ENCODE results near the gene SLC25A34.

Gene SLC25A34

DNA sequence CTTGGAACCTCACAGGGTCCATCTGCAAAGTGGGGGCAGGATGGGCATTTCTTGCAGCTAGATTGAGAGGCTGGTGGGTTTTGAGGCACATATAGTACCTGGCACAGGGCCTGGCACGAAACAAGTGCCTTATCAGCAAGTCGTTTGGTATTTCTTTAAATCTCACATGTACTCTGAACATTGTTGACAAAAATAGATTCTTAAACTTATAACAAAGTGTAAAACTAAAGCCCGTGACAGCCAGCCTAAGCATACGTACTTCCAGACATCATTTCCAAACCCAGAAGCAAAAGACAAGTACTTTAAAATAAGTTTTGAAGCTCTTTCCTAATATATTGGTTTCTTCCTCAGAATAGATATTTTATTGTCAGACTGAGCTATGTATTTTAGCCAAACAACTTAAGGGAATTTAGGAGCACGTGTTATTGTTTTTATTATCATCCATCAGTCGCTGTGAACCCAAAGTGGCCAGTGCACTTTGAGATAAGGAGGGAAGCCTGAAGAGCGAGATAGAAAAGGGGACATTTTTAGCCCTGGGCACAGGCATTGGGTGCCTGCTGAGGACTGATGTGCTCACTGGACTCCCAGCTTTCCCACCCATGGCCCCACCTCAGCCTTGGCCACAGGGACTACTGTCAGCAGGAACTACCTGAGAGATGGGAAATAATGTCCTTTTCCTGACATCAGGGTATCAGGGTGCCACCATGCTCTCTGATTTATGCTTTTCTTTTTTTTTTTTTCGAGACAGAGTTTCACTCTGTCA lies 25.5 kb downstream of the SLC25A34 start:
- no peak for TF ChIP-seq MYC (IDR thresholded peaks at IDR 0.05; ENCODE audit: low read depth, low read length)
- TF ChIP-seq POLR2A (IDR thresholded peaks at IDR 0.05; ENCODE audit: extremely low read depth, insufficient read length) = no peak
- TF ChIP-seq MAX (IDR thresholded peaks at IDR 0.05; ENCODE audit: low read depth, low read length) = no peak
- no peak for TF ChIP-seq CTCF (IDR thresholded peaks at IDR 0.05; ENCODE audit: low read depth, low read length)
- DNase-seq (ENCODE audit: low read depth) = no peak
- H3K4me3 ChIP-seq (ENCODE audit: low read depth, low read length) = no peak overlapping the region

- DNase-seq (ENCODE audit: low read depth) = no peak
- no peak overlapping the region for H3K4me3 ChIP-seq (ENCODE audit: low read depth, low read length)
- TF ChIP-seq MAX (IDR thresholded peaks at IDR 0.05; ENCODE audit: low read depth, low read length) (no peak), CTCF (IDR thresholded peaks at IDR 0.05; ENCODE audit: low read depth, low read length) (no peak), MYC (IDR thresholded peaks at IDR 0.05; ENCODE audit: low read depth, low read length) (no peak), POLR2A (IDR thresholded peaks at IDR 0.05; ENCODE audit: extremely low read depth, insufficient read length) (no peak)
Measured at GRCh38 chr1:15762546-15762945, 26.5 kb downstream of the SLC25A34 start.

DNA sequence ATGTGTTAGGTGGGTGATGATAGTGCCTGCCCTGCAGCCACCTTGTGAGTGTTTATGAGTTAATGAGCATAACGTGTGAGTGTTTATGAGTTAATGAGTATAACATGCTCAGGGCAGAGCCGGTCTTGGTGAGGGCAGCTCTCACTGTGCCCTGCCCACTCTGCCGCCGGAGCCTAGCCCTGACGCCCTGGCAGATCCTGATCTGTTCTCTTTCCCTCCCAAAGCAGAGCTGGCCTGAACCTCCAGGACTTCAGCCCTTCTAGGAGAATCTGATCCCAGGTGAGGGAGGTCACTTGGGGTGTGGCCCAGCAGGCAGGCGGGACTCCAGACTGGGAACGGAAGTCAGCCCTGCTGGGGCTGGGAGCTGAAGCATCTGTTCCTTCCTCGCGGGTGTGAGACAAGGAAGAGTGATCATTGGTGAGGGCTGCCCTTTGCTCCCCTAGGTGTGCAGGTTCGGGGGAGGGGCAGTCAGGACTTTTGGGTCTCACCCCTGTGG lies 28.3 kb downstream of the SLC25A34 start:
- TF ChIP-seq MYC (IDR thresholded peaks at IDR 0.05; ENCODE audit: low read depth, low read length) = no peak
- TF ChIP-seq MAX (IDR thresholded peaks at IDR 0.05; ENCODE audit: low read depth, low read length) = no peak
- DNase-seq (ENCODE audit: low read depth) = no peak
- H3K4me3 ChIP-seq (ENCODE audit: low read depth, low read length) = no peak overlapping the region

GRCh38 chr1:15764890-15765289 lies 28.8 kb downstream of the SLC25A34 start:
- no peak for DNase-seq (ENCODE audit: low read depth)
- no peak overlapping the region for H3K4me3 ChIP-seq (ENCODE audit: low read depth, low read length)

GRCh38 chr1:15765495-15766194 lies 29.6 kb downstream of the SLC25A34 start:
- no peak overlapping the region for H3K4me3 ChIP-seq (ENCODE audit: low read depth, low read length)
- TF ChIP-seq MAX (IDR thresholded peaks at IDR 0.05; ENCODE audit: low read depth, low read length) (no peak), MYC (IDR thresholded peaks at IDR 0.05; ENCODE audit: low read depth, low read length) (no peak), POLR2A (IDR thresholded peaks at IDR 0.05; ENCODE audit: extremely low read depth, insufficient read length) (no peak), CTCF (IDR thresholded peaks at IDR 0.05; ENCODE audit: low read depth, low read length) (no peak)
- no peak for DNase-seq (ENCODE audit: low read depth)

More at GRCh38 chr1:15764890-15765289, 28.8 kb downstream of the SLC25A34 start:
- no peak for TF ChIP-seq POLR2A (IDR thresholded peaks at IDR 0.05; ENCODE audit: extremely low read depth, insufficient read length)
- no peak for TF ChIP-seq MYC (IDR thresholded peaks at IDR 0.05; ENCODE audit: low read depth, low read length)
- no peak for TF ChIP-seq CTCF (IDR thresholded peaks at IDR 0.05; ENCODE audit: low read depth, low read length)

- no peak overlapping the region for H3K4me3 ChIP-seq (ENCODE audit: low read depth, low read length)
- DNase-seq (ENCODE audit: low read depth) = no peak
- TF ChIP-seq POLR2A (IDR thresholded peaks at IDR 0.05; ENCODE audit: extremely low read depth, insufficient read length) (no peak), MAX (IDR thresholded peaks at IDR 0.05; ENCODE audit: low read depth, low read length) (no peak), CTCF (IDR thresholded peaks at IDR 0.05; ENCODE audit: low read depth, low read length) (no peak), MYC (IDR thresholded peaks at IDR 0.05; ENCODE audit: low read depth, low read length) (no peak)
Measured at GRCh38 chr1:15767941-15768340, 31.9 kb downstream of the SLC25A34 start.
